Neural crest cell (in vitro differentiated cells): ENCODE results near the gene LRRC26. TPM values are rescaled to one million over a fixed set of nuclear protein-coding genes. Genes with fewer than 3 reads are reported as not detected.

Experiments
- DNase-seq: peaks from one replicate; pipeline ENCODE4 v3.0.0; 2021; ENCODE audit warnings: low read depth, mixed read lengths, low spot score
- H3K27ac Mint-ChIP-seq: one replicate; pipeline ENCODE4 v1.8.0; 2021; ENCODE audit warnings: mild to moderate bottlenecking, mixed read lengths; ENCODE audit not compliant: unreplicated experiment
- H3K27me3 Mint-ChIP-seq: 2 replicates; pipeline ENCODE4 v1.8.0; 2021; ENCODE audit warnings: low read depth, mild to moderate bottlenecking, mixed read lengths
- H3K36me3 Mint-ChIP-seq: 2 replicates; pipeline ENCODE4 v1.8.0; 2021; ENCODE audit warnings: low read depth, mild to moderate bottlenecking, mixed read lengths
- H3K4me1 Mint-ChIP-seq: 2 replicates; pipeline ENCODE4 v1.8.0; 2021; ENCODE audit warnings: mixed read lengths
- H3K4me3 Mint-ChIP-seq: one replicate; pipeline ENCODE4 v1.8.0; 2021; ENCODE audit warnings: mild to moderate bottlenecking, mixed read lengths
- H3K9me3 Mint-ChIP-seq: 2 replicates; pipeline ENCODE4 v1.8.0; 2021; ENCODE audit warnings: mixed read lengths
- total RNA-seq: library from RNA; stranded (reverse); gene quantifications from 2 replicates; pipeline ENCODE4 v1.2.1, GENCODE V29; 2021
- TF ChIP-seq, protein P1 (sequence below): fragments of 200-600 bp; sonication (generic); conservative IDR thresholded peaks from 2 replicates; pipeline ENCODE4 v1.5.0; 2021; ENCODE audit warnings: antibody characterized with exemption, mild to moderate bottlenecking

Gene LRRC26
- total RNA-seq, 1 donor from 2014 or later: 0.37 TPM

DNA sequence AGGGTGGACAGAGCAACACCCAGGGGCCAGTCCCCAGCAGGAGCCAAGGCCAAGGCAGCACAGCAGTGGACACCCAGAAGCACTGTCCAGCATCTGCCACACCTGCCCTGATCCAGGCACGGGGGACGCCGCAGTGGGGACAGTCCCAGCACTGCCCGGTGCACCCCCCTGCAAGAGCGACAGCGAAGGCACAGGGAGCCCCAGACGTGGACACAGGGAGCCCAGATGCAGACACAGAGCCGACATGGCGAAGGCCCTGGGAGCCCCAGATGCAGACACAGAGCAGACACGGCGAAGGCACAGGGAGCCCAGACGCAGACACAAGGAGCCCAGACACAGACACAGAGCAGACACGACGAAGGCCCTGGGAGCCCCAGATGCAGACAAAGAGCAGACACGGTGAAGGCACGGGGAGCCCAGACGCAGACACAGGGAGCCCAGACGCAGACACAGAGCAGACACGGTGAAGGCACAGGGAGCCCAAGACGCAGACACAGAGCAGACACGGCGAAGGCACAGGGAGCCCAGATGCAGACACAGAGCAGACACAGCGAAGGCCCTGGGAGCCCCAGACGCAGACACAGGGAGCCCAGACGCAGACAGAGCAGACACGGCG lies 14.2 kb upstream of the LRRC26 start:
- Mint-ChIP-seq H3K27ac (no peak overlapping the region), H3K9me3 (no peaks in the 10 kb centered on the region), H3K4me3 (peak overlapping the region; percentile 34), H3K4me1 (peaks cover 15% of the 10 kb centered on the region), H3K36me3 (no peaks in the 10 kb centered on the region), H3K27me3 (no peaks in the 10 kb centered on the region)
- TF ChIP-seq, protein P1, sequence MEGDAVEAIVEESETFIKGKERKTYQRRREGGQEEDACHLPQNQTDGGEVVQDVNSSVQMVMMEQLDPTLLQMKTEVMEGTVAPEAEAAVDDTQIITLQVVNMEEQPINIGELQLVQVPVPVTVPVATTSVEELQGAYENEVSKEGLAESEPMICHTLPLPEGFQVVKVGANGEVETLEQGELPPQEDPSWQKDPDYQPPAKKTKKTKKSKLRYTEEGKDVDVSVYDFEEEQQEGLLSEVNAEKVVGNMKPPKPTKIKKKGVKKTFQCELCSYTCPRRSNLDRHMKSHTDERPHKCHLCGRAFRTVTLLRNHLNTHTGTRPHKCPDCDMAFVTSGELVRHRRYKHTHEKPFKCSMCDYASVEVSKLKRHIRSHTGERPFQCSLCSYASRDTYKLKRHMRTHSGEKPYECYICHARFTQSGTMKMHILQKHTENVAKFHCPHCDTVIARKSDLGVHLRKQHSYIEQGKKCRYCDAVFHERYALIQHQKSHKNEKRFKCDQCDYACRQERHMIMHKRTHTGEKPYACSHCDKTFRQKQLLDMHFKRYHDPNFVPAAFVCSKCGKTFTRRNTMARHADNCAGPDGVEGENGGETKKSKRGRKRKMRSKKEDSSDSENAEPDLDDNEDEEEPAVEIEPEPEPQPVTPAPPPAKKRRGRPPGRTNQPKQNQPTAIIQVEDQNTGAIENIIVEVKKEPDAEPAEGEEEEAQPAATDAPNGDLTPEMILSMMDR: no peak
- DNase-seq: no peak

DNA sequence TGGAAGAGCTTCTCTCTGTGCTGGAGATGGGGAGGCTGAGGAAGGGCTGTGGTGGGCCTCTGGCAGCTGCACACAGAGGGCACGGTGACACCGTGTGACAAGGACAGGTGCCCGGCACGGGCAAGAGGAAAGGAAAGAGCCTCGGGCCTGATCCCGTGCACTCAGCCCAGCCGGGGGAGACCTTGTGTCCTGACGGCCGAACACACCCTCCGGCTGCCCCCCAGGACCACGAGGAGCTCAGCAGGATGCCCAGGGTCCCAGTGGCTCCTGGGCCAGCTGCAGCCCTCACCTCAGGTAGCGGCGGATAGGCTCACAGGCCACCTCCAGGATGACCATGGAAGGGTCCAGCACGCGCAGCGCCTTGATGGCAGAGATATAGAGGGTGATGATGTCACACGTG lies 13.0 kb upstream of the LRRC26 start:
- TF ChIP-seq, protein P1: no peak
- Mint-ChIP-seq H3K36me3 (no peaks in the 10 kb centered on the region), H3K9me3 (no peaks in the 10 kb centered on the region), H3K4me1 (peaks cover 12% of the 10 kb centered on the region), H3K27me3 (no peaks in the 10 kb centered on the region), H3K4me3 (peak overlapping the region; percentile 34), H3K27ac (no peak overlapping the region)
- no peak for DNase-seq

DNA sequence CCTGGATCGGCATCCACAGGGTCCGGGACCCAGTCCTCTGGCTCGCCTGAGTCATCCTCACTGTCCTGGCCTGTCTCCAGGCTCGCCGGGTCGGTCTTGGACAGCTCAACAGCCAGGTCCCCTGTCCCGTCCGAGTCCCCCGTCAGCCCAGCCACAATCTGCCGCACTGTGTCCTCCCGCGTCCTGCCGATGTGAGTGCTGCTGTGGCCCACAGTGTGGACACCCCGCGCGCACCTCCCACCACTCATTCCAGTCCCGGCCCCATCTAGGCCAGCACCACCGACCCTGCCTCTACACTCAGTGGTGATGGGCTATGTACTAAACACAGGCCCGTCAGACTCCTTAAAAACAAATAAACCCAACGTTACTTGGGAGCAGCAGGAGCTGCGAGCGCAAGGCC lies 11.8 kb upstream of the LRRC26 start:
- Mint-ChIP-seq H3K9me3 (no peaks in the 10 kb centered on the region), H3K27ac (no peak overlapping the region), H3K4me3 (peak overlapping the region; percentile 58), H3K36me3 (peaks cover 2% of the 10 kb centered on the region), H3K27me3 (peaks cover 5% of the 10 kb centered on the region), H3K4me1 (peaks cover 2% of the 10 kb centered on the region)
- TF ChIP-seq, protein P1: no peak
- no peak for DNase-seq

DNA sequence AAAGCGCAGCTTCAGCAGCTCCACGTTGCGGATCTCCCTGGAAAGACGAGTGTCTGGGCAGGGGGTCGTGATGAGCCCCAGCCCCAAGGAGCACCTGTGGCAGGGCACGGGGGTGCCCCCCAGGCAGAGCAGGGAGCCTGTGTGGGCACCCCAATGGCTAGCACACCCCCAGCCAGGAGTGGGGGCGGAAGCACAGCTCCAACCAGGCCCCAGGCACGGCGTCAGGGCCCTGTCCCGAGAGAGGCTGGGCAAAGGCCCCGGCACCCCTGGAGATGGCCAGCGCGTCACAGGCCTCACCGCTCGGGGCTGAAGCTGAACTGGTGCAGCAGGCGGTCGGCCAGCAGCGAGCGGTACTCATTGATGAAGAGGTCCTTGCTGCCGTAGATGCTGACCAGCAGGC lies 10.6 kb upstream of the LRRC26 start:
- peaks cover 2% of the 10 kb centered on the region for H3K36me3 Mint-ChIP-seq
- TF ChIP-seq, protein P1: no peak
- no peak overlapping the region for H3K27ac Mint-ChIP-seq
- H3K27me3 Mint-ChIP-seq: peaks cover 15% of the 10 kb centered on the region
- H3K4me3 Mint-ChIP-seq: no peak overlapping the region
- no peaks in the 10 kb centered on the region for H3K4me1 Mint-ChIP-seq
- DNase-seq: no peak
- no peaks in the 10 kb centered on the region for H3K9me3 Mint-ChIP-seq

DNA sequence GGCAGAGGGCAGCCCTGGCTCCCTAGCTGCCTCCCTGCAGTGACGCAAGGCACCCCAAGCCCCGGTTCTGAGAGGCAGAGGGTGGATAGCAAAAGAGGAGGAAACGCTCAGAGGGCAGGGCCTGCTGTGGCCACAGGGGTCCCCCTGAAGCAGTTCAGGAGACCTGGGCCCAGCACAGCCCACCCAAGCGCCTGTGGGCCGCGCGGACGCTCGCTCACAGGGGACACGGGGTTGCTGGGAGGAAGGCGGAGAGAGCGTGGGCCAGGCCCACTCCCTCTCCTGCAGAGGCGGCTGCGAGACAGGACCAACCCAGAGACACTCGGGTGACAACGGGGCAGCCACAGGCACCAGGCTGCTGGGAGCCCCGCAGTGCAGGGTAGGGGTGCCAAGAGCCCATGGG lies 9.9 kb upstream of the LRRC26 start:
- H3K36me3 Mint-ChIP-seq: peaks cover 2% of the 10 kb centered on the region
- TF ChIP-seq, protein P1: no peak
- no peak overlapping the region for H3K27ac Mint-ChIP-seq

More for the DNA sequence above, 9.9 kb upstream of the LRRC26 start:
- DNase-seq: no peak
- Mint-ChIP-seq H3K4me3 (no peak overlapping the region), H3K9me3 (no peaks in the 10 kb centered on the region), H3K4me1 (no peaks in the 10 kb centered on the region), H3K27me3 (peaks cover 19% of the 10 kb centered on the region)
